ACC112 (cell line): ENCODE data around the gene SRPX.

Experiments
- H2AFZ ChIP-seq: fragments of 200-600 bp; sonication (generic); one replicate; pipeline ENCODE4 v1.6.0; 2017; ENCODE audit warnings: antibody characterized with exemption, low read length; ENCODE audit not compliant: unreplicated experiment
- H3K27ac ChIP-seq: fragments of 200-600 bp; sonication (generic); 2 replicates; pipeline ENCODE4 v1.5.1; 2014; ENCODE audit warnings: low read depth, mild to moderate bottlenecking, antibody characterized with exemption, low read length, moderate library complexity
- H3K27me3 ChIP-seq: fragments of 200-600 bp; sonication (generic); 2 replicates; pipeline ENCODE4 v1.6.1; 2014; ENCODE audit warnings: mild to moderate bottlenecking, antibody characterized with exemption, low read length, moderate library complexity, mixed read lengths; ENCODE audit not compliant: insufficient read depth
- H3K36me3 ChIP-seq: fragments of 200-600 bp; sonication (generic); 2 replicates; pipeline ENCODE4 v1.6.1; 2016; ENCODE audit warnings: mild to moderate bottlenecking, antibody characterized with exemption, low read length, moderate library complexity, mixed read lengths; ENCODE audit not compliant: insufficient read depth
- H3K4me1 ChIP-seq: fragments of 200-600 bp; sonication (generic); one replicate; pipeline ENCODE4 v1.6.1; 2016; ENCODE audit warnings: low read length, mixed read lengths; ENCODE audit not compliant: insufficient read depth, unreplicated experiment, control insufficient read depth
- H3K4me3 ChIP-seq: fragments of 200-600 bp; sonication (generic); 2 replicates; pipeline ENCODE4 v1.5.1; 2014; ENCODE audit warnings: mild to moderate bottlenecking, low read depth, low read length
- H3K79me2 ChIP-seq: fragments of 200-600 bp; sonication (generic); one replicate; pipeline ENCODE4 v1.6.0; 2016; ENCODE audit warnings: low read length; ENCODE audit not compliant: control insufficient read depth, unreplicated experiment, insufficient read depth

The SRPX gene

DNA sequence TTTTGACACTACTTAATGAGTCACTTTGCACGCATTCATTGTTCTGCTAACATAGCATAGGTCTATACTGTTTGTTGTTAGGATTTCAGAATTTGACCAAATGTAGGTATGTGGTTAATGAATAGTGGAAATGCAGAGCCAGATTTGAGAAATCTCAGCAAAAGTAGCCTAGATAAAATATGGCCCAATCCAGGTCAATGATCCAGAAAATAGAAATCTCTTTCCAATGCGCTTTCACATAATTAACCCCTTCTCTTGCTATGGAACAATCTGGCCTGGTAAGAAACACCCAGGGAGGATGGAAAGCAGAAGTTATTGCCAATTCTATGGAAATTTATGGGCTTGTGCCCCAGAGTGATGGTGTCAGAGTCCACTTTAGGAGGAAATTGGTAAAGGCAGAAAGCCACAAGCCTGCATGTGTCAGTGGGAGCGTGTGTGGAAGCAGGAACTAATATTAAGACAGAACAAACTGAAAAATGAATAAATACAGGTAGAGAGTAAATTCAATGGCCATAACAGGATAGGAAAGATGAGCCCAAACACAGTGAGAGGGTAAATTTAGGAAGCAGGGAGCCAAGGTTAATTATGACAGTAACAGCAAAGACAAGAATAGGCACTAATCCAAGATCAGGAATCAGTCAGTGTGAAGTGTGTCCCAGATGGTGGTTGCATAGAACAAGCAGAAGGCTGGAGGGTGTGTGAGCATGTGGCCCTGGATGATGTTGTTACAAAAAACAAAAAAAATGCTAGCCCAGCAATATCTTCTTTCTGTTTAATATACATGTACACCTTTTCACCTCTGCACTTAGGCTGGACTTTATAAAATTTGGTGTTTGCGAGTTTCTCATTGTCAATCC is 111.4 kb downstream of the SRPX start:
- no peaks in the 10 kb centered on the region for H3K27me3 ChIP-seq
- no peak overlapping the region for H3K27ac ChIP-seq
- no peaks in the 10 kb centered on the region for H3K79me2 ChIP-seq
- no peak overlapping the region for H2AFZ ChIP-seq
- H3K36me3 ChIP-seq: no peaks in the 10 kb centered on the region
- no peak overlapping the region for H3K4me3 ChIP-seq
- H3K4me1 ChIP-seq: no peaks in the 10 kb centered on the region

DNA sequence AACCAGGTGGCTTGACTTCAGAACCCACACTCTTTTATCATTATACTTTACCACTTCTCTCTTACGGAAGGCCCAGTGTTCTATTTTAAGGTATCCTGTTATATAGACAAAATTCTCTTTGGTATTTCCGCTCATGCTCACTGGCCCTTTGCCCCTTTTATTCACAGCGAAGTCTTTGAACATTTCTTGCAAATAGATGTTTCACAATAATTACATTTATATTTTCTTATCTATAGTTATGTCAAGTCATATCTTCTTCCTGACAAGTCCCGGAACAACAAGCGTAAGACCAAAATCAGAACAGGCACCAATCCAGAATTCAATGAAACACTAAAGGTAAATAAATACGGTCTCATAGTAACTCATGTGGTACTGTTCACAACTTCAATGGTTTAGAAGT is 112.3 kb downstream of the SRPX start:
- H3K79me2 ChIP-seq: no peaks in the 10 kb centered on the region

DNA sequence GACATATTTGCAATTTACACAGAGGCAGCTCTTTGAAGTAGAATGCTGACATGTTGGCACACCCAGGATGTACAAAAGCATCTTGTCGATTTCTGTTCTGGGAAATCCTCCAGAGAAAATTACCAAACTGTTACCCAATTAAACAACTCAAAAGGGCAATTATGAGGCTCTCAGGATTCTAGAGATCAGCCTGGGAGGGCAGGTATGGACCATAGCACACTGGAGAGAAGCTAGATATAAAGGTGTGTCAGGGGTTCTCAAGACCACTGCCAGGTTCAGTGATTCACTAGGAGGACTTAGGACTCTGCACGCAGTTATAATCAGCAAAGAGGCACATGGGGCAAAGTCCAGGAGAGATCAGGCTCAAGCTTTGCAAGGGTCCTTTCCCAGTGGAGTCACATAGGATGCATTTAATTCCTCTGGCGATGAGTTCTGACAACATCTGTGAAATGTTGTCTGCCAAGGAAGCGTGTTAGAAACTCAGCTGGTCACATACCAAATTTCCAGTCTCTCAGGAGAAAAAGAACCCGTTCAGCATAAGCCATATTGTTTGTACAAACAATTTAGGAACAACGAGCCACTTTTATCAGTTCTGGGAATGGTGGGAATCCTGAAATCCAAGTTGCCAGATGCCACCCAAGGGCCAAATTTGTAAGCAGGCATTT is 113.5 kb downstream of the SRPX start:
- no peak overlapping the region for H3K27ac ChIP-seq
- no peaks in the 10 kb centered on the region for H3K79me2 ChIP-seq
- no peaks in the 10 kb centered on the region for H3K27me3 ChIP-seq
- no peaks in the 10 kb centered on the region for H3K4me1 ChIP-seq
- H2AFZ ChIP-seq: no peak overlapping the region
- H3K4me3 ChIP-seq: no peak overlapping the region
- H3K36me3 ChIP-seq: no peaks in the 10 kb centered on the region

More for the DNA sequence above, 112.3 kb downstream of the SRPX start:
- H3K27ac ChIP-seq: no peak overlapping the region
- no peaks in the 10 kb centered on the region for H3K36me3 ChIP-seq
- H3K27me3 ChIP-seq: no peaks in the 10 kb centered on the region
- no peak overlapping the region for H2AFZ ChIP-seq
- H3K4me3 ChIP-seq: no peak overlapping the region
- H3K4me1 ChIP-seq: no peaks in the 10 kb centered on the region

DNA sequence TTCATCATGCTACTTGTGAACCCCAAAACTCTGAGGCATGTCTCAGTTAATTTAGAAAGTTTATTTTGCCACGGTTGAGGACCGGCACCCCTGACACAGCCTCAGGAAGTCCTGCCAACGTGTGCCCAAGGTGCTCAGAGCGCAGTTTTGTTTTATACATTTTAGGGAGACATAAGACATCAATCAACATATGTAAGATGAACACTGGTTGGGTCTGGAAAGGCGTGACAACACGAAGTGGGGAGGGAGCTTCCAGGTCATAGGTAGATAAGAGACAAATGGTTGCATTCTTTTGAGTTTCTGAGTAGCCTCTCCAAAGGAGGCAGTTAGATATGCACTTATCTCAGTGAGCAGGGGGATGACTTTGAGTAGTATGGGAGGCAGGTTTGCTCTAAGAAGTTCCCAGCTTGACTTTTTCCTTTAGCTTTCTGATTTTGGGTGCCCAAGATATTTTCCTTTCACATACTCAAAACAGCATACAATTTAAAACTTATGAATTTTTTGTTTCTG is 115.4 kb downstream of the SRPX start:
- H3K27ac ChIP-seq: no peak overlapping the region
- no peaks in the 10 kb centered on the region for H3K27me3 ChIP-seq
- no peak overlapping the region for H2AFZ ChIP-seq
- H3K79me2 ChIP-seq: no peaks in the 10 kb centered on the region
- no peaks in the 10 kb centered on the region for H3K4me1 ChIP-seq
- H3K4me3 ChIP-seq: no peak overlapping the region
- no peaks in the 10 kb centered on the region for H3K36me3 ChIP-seq

DNA sequence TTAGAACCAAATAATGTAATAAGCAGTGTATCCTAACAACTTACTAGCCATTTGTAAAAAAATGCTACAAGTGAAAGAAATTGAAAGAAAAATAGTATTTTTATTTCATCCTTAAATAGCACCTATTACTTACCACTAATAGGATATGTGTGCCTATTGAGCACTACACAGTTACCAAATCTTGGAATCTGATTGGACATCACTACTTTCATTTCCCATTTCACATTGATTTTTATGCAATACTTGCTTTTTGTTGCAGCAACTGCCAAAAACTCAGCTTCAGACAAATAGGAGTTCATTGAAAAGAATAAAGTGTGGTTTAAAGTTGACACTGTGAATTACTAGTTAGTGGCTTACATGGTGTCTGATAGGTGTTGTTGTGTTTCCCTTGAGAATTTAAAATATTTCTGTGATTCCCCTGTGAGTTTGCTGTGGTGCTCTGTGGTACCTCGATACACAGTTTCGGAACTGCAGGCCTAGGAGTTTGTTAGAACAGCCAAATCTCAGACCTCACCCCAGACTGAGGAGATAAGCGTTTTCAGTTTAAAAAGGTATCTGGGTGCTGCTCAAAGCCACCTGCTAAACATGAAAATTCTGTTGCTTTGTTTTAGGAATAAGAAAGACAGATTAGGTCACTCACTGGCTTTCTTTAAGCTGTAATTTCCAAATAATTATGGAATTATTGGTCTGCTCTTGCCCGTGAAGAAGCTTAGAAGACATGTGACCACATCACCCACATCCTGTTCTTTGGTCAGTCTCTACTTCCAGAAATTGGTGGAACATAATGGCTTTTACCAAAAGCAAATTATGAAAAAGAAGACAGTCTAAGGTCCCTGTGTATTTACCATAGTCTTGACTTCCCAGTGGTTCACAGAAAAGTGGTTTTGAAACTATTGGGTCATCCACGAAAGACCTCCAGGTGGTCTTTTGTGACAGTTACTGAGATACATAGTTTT is 116.5 kb downstream of the SRPX start:
- no peaks in the 10 kb centered on the region for H3K79me2 ChIP-seq
- no peak overlapping the region for H2AFZ ChIP-seq
- no peaks in the 10 kb centered on the region for H3K36me3 ChIP-seq
- no peak overlapping the region for H3K27ac ChIP-seq
- no peaks in the 10 kb centered on the region for H3K4me1 ChIP-seq
- H3K27me3 ChIP-seq: no peaks in the 10 kb centered on the region
- H3K4me3 ChIP-seq: no peak overlapping the region

DNA sequence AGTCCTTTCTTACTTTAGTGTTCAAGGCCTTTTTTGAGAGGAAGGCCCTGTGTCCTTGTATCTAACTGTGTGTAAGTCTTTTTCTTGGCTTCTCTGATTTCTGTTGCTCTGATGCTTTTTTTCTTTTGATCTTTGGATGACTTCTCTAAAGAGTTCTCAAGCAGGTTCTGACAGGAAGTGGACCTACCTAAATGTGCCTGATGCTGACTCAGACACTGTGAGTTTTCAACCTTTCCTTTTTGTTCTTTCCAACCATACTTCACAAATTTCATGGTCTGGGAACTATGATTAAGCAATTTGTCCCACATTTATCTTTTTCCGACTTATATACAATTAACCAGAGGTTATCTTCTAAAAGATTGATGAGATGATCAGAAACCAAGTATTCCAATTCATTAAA is 117.8 kb downstream of the SRPX start:
- H3K36me3 ChIP-seq: no peaks in the 10 kb centered on the region
- H3K27me3 ChIP-seq: no peaks in the 10 kb centered on the region
- H3K4me1 ChIP-seq: no peaks in the 10 kb centered on the region
- no peaks in the 10 kb centered on the region for H3K79me2 ChIP-seq
- no peak overlapping the region for H2AFZ ChIP-seq
- no peak overlapping the region for H3K4me3 ChIP-seq
- H3K27ac ChIP-seq: no peak overlapping the region

DNA sequence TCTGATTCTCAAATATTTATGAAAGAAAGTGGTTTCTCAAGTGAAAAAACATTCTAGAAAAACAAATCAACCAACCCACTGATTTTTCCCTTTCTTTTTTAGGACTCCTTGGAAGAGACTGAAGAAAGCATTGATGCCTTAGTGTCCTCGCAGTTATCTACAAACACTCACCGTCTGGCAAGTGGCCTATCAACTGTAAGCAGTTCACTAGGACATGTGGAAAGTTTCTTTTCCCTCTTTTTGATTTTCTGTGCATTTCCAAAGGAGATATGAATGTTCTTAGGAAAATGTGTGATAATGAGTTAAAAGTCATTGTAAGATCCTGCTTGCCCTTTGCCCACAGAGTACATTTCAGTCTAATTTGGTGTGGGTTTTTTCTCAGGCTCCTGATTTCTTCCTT is 118.4 kb downstream of the SRPX start:
- Histone ChIP-seq H3K27ac (no peak overlapping the region), H3K79me2 (no peaks in the 10 kb centered on the region), H3K36me3 (no peaks in the 10 kb centered on the region)

DNA sequence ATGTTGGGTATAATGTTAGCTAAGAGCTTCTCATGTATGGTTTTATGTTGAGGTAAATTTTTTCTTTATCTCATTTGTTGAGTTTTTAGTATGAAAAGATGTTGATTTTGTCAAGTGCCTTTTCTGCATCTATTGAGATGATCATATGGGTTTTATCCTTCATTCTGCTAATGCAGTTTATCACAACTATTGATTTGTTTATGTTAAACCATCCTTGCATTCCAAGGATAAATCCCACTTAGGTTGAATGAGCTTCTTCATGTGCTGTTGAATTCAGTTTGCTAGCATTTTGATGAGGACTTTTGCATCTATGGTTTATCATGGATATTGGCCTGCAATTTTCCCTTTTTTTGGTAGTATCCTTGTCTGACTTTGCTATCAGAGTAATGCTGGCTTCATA is 121.0 kb downstream of the SRPX start:
- Histone ChIP-seq H3K36me3 (no peaks in the 10 kb centered on the region), H3K79me2 (no peaks in the 10 kb centered on the region), H3K4me3 (no peak overlapping the region), H3K27ac (no peak overlapping the region), H3K27me3 (no peaks in the 10 kb centered on the region), H3K4me1 (no peaks in the 10 kb centered on the region), H2AFZ (no peak overlapping the region)

More for the DNA sequence above, 118.4 kb downstream of the SRPX start:
- H3K27me3 ChIP-seq: no peaks in the 10 kb centered on the region
- no peak overlapping the region for H3K4me3 ChIP-seq
- H3K4me1 ChIP-seq: no peaks in the 10 kb centered on the region
- no peak overlapping the region for H2AFZ ChIP-seq
